ENCODE measurements around the gene NEDD4L.

Gene NEDD4L

DNA sequence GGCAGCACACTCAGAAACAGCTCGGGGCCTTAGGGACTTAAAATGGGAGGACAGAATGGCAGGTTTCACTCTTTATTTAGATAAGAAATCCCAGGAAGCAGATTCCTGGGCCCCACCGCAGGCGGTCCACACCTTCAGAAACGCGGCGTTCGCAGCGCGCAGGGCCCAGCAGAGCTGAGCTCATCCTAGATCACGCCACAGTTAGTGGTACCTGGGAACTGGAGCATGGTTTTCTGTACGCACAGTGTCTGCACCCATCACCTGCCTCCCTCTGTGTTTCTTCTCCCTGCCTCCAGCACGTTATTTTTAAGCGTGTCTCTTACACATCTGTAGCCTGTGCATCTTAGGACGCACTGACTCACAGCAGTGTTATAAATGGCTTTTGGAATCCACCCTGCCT, 342.8 kb downstream of the NEDD4L start:
- FAIRE-seq, result no peak

DNA sequence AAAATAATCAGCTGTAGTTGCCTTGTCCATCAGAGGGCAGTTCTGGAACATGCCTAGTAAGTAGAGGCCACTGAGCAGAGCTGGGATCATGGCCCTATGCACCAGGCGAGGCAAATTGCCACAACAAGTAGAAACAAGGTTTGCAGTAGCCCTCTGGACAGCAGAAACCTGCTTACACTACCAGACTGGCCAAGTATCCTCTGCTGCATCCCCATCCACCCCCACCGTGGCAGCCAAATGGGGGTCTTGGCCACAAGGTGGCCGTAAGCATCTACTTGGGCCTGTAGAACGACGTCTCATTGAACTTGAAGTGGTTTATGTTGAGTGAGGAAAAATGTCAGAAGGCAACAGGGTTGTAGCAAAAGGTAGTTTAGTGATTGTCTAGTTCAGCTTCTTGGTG, 343.7 kb downstream of the NEDD4L start:
- FAIRE-seq, result no peak

DNA sequence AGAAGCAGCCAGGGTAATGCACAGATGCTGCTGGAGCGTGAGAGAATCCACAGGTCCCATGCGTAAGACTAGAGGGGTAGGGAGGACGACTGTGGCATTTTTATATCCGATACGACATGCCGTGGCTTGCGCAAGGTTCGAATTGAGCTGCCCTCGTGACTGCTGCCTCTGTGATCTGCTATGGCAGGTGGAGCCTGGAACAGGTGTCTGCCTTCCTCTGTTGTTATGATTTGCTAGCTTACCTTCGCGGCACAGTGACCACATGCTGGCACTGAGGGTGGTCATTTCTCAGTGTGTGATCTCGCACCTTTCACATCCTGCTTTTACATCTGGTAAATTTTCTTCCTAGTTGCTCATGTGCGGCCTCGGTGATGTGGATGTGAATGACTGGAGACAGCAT, 344.7 kb downstream of the NEDD4L start:
- FAIRE-seq, result no peak

DNA sequence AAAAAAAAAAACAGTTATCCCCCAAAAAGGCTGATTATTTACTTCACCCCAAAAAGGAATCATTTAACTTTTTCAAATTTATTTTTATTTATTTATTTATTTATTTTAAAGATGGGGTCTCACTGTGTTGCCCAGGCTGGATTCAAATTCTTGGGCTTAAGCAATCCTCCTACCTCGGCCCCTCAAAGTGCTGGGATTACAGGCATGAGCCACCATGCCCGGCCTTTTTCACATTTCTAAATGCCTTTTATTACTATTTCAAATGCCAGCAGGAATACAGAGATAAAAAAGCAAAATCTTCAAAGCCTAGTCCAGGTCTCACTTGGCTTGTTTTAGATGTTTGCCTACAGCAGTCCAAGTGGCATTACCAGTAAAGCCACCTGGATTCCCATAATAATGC, 345.7 kb downstream of the NEDD4L start:
- FAIRE-seq, result no peak

DNA sequence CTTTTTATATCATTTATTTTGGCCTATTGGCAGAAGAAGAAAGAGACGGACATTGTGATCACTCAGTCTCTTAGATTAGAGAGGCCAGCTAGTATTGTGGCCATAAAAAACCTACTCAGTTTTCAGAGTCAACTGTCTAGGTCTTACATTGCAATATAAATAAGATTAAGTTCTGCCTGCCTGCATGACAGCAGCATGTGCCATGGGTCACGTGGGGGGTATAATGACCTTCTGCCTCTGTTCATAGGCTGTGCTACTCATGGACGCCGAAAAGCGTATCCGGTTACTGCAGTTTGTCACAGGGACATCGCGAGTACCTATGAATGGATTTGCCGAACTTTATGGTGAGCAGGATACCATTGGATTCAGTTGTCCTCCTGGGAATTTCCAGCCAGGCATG, 346.4 kb downstream of the NEDD4L start:
- no peak for FAIRE-seq

GRCh38 chr18:58391231-58391825, 347.3 kb downstream of the NEDD4L start:
- FAIRE-seq, result no peak

DNA sequence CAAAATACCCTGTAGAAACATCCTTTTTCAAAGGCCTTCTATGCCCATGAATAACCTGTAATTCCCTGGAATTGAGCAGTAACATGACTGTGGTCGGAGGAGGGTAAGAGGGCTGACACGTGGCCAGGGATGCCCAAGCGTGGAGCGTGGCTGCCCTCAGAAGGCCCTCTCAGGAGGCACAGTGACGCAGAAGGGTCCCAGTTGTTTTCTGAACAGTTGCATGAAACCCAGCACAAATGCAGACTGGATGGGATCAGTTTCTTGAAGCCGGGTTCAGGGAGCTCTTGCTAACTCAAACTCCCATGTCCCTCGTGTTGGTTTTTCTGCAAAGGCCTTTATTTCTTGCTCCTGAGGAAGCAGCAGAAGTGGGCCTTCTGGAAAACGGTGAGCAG, 347.9 kb downstream of the NEDD4L start:
- FAIRE-seq, result no peak

- FAIRE-seq, result no peak
Measured at GRCh38 chr18:58392324-58393000, 348.4 kb downstream of the NEDD4L start.

GRCh38 chr18:58393295-58393694, 349.3 kb downstream of the NEDD4L start:
- no peak for FAIRE-seq

DNA sequence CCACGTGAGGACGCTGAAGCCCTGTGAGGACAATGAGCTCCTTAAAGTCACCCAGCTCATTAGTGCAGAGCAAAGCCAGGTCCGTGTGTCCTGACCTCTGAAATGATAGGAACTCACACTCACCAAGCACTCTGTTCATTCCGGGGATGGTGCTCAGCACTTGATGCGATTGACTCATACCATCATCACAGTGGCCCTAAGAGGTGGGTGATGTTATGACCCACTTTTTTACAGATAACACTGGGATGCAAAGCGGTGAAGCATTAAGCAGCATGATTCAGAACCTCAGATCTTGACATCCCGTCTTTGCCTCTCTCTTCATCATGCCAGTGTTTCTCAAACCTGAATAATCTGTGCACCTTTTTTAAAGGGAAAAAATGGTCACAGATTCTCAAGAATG, 350.0 kb downstream of the NEDD4L start:
- FAIRE-seq, result no peak

GRCh38 chr18:58394602-58395425, 350.8 kb downstream of the NEDD4L start:
- FAIRE-seq, result no peak

DNA sequence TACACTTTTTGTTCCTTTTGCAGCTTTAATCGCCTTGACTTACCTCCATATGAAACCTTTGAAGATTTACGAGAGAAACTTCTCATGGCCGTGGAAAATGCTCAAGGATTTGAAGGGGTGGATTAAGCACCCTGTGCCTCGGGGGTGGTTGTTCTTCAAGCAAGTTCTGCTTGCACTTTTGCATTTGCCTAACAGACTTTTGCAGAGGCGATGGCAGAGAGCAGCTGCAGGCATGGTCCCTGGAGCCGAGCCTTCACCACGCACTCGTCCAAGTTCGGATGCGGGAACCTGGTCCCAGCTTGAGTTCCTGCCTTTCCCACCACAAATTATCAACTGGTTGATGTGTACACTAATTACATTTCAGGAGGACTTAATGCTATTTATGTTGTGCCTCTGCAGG, 352.1 kb downstream of the NEDD4L start:
- no peak for FAIRE-seq

- no peak for FAIRE-seq
Measured at GRCh38 chr18:58396966-58397365, 352.9 kb downstream of the NEDD4L start.

- FAIRE-seq, result no peak
Measured at GRCh38 chr18:58397385-58398132, 353.5 kb downstream of the NEDD4L start.

DNA sequence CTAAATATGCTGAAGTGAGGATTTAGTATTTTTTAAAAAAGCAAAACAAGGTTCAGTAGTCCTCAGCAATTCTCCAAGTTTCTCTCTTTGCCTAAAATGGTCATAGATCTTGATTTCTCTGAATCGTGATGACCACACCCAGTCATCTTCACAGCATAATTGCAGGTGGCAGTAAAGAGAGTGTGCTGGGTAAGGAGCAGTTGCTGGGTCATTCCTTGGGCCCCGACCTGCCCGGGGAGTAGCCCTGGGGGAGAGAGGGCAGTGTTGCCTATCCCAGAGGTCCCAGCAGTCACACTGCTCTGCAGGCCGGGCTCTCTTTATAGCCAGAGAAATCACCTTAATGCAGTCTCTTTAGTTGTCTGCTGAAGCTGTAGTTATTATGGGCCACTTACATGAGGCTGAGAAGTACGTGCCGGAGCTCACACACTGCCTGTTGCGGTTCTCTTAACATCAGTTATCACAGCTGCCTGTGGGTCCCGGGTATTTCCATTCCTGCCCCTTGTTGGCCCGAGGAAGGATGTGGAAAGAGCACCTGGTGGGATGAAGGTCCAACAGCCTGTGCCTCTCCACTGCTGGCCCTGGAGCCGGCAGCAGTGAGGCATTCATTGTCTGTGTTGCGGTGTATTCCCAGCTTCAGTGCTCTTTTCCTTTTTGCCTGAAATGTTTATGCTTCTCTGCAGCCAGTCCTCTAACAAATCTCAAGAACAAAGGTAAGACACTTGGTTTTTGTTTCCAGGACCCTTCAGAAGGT, 354.8 kb downstream of the NEDD4L start:
- FAIRE-seq, result no peak

DNA sequence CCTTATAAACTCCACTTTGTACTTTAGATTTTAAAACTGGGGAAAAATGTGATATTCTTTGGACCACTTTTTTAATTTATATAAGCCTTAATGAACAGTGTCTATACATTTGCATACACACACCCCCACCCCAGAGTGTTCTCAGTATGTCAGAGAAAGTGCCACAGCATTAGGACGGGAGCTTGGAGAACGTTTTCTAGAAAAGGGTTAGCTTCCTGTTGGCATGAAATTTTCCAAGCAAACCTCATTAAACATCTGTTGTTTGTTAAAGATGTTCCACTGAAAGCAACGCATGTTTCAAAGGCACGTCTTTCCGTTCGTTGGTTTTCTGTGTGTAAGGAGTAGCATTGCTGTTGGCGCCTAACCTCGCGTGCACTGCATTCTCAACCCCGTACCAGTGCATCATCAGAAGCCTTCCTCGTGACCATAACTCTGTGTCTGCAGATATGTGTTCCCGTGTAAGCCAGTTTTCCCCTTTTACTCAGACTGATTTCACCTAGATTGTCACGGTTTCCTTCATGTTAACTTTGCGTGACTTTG, 356.4 kb downstream of the NEDD4L start:
- FAIRE-seq, result no peak

GRCh38 chr18:58401191-58401590, 357.2 kb downstream of the NEDD4L start:
- FAIRE-seq, result no peak

DNA sequence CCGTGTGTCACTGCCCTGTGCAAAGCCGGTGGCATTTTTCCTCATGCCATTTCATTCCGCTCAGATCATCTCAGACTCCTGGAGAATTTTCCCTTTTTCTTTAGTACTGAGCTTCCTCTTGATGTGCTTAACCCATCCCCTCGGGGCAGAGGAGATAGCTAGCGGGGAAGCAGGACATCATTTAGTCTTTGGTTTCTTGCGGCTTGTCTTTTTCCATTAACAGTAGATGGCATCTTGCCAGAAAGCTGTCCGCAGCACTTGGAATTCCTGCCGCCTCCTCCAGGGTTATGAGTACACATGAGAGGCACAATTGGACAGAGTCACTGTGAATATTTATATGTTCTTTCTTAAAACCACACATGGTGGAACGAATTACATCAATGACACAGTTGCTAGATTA, 358.2 kb downstream of the NEDD4L start:
- FAIRE-seq, result no peak

GRCh38 chr18:58402951-58403702, 359.1 kb downstream of the NEDD4L start:
- no peak for FAIRE-seq

GRCh38 chr18:58403799-58404455, 359.9 kb downstream of the NEDD4L start:
- FAIRE-seq, result no peak

All from colon (tissue), 2 donors.